GM19025 (cell line): ENCODE data around the gene PRPS2.

ENCODE experiments used
- ATAC-seq: cut with Tn5 transposase; IDR thresholded peaks from one replicate; pipeline ENCODE4 v1.9.1; 2021; ENCODE audit warnings: mild to moderate bottlenecking, low read depth, moderate library complexity; ENCODE audit not compliant: unreplicated experiment

PRPS2 gene

DNA sequence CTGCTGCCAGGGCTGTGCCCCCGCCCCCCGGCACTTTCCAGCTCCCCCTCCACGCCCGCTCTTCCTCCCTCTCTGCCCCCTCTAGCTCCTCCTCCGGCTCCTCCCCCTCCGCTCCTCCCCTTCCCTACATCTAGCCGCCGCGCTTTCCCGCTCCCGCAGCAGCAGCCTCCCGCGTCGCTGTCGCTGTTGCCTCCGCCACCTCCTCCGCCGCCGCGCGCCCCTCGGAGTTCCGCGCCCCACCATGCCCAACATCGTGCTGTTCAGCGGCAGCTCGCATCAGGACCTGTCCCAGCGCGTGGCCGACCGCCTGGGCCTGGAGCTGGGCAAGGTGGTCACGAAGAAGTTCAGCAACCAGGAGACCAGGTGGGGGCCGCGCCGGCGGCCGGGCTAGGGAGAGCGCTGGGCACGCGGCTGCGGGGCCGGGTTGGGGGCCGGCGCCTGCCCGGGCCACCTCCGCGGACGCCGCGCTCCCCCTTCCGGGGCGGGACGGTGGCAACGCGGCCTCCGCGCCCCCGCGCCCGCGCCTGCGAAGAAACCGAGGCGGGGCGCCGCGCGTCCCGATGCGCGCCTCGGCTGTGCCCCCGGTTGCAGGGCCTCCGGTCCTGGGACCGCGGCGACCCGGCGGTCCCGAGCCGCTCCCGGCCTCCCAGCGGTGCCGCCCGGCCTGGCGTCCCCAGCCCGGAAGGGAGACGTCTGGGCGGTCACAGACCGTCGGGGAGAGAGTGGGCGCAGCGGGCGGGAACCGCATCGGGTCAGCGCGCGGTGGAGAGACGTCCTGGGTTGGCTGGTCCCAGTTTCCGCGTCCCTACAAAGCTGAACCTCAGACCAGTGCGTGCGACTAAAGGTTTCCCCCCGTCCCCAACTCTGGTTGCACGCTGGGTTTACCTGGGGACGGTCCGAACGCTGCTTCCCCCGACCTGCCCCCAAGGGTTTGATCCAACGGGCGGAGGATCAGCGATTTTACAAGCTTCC, at the start of gene PRPS2:
TSS of gene PRPS2 (plus strand) at position 156 of the 972 bp plus-strand sequence. CDS start at position 242, 86 bp downstream.
- ATAC-seq: peak; percentile 75

DNA sequence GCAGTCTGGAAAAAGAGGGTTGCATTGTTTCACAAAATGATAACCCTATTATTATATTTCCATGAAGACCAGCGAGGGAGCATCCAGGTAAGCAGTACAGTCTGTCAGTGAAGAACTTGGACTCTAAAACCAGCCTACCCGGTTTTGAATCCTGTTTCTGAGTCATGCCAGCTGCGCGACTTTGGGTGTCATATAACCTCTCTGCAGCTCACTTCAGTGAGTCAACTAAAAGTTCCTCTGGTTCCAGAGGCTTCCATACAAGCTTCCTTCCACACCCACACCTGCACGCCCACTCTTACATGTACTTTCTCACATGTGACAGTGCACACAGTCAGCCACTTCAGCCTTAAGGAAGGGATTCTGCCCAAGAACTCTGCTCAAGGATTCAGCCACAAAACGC, 49.8 kb upstream of the PRPS2 start:
- ATAC-seq: no peak

DNA sequence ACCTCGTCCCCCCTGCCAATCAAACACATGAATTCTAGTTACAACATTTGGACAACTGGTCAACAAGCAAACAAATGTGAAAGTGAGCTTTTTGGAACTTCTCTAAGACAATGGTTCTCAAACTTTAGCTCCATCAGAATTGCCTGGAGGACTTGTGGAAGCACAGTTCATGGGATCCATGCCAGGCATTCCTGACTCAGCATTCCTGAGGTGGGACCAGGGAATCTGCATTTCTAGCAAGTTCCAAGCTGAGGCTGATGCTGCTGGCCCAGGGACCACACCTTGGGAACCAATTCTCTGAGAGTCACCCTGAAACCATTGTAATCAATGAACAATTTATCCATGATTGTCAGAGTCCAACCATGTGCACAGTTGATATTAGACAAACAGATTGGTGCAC, 43.8 kb upstream of the PRPS2 start:
- ATAC-seq: no peak

DNA sequence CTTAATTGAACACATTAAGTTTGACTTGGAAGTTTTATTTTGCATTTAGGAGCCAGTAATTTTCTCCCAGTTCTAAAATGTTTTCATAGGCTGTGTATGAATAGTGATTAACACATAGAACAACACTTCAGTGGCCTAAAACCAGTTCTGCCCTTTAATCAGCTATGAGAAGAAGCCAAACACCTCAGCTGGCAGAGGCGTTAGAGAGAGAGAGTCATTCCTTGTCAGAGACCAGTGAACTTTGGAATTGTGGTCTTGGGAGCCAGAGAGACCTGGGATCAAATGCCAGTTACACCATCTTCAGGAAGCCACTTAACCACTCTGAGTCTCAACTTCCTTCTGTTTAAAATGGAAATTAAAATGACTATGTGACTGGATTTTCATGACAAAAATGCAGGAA, 39.3 kb upstream of the PRPS2 start:
- ATAC-seq: no peak

DNA sequence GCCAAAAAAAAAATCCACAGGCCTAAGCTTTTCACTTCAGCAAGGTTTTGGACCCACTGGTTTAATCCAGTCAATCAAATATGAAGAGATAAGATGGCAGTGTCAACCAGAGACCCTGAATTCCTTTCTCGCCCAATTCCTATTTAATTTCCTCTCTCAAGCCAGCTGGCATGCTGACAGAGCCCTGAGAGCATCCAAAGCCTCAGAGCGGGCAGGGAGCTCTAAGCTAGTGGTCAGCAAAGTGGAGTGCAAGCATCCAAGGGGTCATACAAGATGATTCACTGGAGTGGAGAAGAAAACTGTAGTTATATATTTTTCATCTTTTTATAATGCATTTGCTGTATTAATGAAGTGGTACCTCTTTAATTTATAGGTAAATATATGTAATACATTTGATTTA, 37.8 kb upstream of the PRPS2 start:
- no peak for ATAC-seq

DNA sequence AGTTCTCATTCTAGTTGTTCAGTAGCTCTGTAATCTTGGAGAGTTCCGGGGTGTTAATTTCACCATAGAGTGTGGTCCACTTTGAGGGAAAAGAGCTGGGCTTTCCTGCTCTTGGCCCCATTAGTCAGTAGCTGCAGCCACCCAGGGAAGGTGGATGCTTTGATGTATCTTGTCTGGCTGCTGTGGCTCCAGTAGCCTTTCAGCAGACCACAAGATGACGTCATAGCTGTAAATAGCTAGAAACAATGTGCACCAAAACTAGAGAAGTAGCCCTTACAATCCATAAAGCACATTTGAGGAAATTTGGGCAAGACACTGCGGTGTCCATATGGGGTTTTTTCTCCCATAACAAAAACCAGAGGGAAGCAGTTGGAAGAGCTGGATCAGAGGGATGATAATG, 32.9 kb upstream of the PRPS2 start:
- no peak for ATAC-seq

DNA sequence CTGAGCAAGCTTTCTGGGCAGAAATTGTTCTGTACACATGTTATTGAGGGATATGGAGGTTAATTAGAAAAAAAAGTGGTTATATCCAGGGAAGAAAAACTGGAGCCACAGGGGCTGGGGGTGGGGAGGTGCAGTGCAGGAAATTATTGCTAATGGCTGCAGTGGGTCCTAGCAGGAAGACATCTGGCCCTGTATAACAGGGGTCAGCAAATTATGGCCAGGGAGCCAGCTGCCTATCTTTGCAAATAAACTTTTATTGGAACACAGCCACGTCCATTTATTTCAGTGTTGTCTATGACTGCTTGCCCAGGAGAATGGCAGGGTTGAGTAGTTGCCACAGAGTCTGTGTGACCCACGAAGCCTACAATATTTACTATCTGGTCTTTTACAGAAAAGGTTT, 23.4 kb upstream of the PRPS2 start:
- ATAC-seq: no peak

DNA sequence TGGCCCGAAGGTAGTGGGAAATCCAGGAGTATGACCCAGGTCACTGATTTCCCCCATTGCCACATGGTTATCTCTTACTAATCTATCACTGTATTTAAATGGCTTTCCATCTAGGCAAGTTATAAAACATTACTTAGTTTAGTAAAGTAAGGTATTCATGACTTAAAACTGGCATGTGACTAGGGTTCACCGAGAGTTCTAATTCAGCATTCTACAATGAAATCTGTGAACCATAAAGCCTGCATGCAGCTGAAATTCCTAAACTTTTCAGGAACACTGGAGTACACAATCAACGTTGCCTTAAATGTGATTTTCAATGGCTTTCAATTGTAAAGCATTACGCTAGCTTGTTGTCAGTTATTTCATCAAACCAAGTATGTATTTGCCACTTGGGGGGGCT, 22.7 kb upstream of the PRPS2 start:
- no peak for ATAC-seq

DNA sequence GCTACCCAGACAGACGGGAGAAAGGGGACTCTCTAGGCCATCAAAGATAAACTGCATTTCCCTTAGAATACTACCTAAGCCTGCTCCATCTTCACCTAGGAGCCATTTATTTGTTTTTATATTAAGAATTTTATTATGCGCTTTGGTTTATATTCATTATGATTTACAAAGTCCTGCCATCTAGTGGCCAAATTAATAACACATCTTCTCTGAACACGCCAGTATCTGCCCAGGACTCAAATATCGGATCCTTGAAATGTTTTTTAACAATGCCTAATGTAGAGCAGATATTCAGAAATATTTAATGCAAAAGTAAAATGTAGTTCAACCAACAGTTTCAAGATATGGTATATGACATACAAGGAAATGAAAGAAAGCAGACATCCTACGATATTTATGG, 20.8 kb upstream of the PRPS2 start:
- no peak for ATAC-seq

DNA sequence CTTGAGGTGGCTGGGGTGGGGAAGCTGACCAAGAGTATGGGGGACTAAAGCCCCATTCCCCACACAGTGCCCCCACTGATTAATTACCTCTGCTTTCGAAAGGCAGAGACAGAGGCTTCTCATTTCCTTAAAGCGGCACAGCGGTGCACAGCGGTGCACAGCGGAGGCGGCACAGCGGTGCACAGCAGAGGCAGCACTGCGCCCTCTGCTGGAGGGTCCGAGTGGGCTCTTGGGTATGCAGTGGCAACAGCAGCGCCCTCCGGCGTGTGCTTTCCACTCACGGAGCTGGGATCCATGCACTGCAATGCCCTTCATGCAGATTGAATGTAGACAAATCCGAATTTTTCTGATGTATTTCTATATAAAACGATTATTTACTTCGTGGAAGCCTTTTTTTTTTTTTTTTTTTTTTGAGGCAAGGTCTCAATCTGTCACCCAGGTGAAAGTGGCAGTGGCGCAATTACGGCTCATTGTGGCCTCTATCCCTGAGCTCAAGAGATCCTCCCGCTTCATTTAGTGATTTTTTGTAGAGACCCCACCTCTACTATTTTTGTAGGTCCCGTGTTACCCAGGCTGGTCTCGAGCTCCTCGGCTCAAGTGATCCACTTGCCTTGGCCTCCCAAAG, 19.7 kb upstream of the PRPS2 start:
- ATAC-seq: peak; percentile 57

DNA sequence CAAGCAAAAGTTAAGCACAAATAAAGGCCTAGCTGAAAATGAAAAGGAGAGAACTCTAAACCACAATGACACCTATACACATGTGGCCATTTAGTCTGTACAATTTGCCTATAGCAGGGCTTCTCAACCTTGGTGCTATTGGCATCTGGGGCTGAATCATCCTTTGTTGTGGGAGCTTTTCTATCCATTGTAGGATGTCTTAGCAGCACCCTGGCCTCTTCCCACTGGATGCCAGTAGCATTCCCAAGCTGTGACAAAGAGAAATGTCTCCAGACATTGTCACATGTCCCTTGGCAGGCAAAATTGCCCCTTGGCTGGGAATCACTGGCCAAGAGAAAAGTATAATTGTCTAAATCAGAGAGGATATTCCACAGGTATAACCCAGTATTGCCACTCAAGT, 13.5 kb upstream of the PRPS2 start:
- ATAC-seq: no peak

DNA sequence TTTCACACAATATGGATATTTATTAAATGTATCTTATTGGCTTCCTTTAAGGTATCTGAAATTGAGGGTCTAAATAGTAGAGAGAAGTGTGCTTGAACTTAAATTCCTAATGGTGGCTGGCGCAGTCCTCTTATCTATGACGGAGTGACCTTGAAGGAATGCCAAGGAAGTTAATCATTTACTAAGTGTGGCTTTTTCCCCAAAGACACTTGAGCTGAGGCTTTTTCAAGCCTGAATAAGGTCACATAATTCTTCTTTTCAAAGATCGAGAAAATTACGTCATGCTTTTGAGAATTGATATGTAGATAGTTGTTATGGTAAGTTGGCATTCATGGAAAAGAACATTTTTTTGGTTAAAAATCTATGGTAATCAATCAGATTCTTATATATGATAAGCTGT, 11.7 kb upstream of the PRPS2 start:
- no peak for ATAC-seq

DNA sequence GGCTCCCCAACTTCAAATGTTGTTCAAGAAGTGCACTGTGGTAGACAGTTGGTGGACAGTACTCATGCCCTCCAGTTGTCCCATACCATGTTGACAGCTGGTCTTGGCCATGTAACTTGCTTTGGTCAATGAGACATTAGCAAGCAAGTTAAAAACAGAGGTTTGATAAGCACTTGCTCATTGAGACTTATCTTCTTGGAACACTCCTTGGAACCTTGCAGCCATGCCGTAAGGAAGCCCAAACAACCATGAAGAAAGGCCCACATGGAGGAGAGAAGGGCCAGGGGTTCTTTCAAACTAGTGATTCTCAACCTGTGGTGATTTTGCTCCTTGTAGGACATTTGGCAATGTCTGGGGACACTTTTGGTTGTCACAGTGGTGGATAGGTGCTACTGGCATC, 2.6 kb upstream of the PRPS2 start:
- no peak for ATAC-seq

DNA sequence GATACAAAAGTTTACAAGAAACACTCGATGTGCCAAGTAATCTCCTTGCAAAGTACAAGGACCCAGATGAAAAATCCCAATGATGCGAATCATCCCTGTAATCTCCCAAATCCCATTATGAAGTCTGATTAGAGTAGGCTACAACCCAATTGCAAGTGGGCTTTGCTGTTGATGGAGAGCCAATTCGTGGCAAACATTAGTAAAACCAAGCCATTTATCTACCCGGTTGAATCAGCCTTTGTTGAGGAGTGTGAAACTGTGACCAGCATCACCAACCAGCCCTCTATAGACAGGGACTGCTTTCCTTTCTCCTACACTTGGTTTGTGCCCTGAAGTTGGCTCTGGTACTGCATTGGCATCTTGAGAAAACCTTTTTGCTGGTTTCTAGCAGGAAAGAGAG, 1.2 kb upstream of the PRPS2 start:
- no peak for ATAC-seq

DNA sequence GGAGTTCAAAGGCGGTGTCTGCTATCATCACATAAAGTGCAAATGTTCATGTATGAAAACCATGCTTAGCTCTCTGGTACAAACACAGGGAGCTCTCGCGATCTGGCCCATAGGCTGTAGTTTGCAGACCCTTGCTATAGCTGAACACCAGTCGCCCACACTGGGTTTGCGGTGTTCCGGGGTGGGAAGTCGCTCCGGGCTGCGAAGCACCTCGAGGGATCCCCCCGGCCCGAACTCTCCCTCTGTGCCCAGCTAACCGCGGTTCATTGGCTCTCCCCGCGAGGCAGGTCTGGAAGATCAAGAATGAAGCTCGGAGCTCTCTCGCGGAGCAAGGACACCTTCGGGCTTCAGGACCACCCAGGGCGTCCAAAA, 341 bp upstream of the PRPS2 start:
- ATAC-seq: peak; percentile 13

DNA sequence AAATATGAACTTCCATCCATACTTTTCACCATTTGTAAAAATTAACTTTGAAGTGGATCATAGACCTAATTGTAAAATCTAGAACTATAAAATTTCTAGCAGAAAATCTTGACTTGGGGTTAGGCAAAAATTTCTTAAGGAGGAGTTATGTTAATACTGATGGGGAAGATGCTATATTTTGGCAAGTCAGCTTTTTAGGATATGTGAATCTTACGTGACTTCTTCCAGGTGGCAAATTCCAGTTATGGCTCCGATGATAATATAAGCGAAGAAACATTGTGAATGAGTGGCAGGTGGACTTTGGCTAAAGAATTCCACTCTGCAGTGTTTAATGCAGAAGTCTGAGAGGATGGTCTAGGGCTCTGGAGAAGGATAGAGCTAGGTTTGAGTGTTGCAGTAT, 1.5 kb downstream of the PRPS2 start:
- ATAC-seq: no peak

DNA sequence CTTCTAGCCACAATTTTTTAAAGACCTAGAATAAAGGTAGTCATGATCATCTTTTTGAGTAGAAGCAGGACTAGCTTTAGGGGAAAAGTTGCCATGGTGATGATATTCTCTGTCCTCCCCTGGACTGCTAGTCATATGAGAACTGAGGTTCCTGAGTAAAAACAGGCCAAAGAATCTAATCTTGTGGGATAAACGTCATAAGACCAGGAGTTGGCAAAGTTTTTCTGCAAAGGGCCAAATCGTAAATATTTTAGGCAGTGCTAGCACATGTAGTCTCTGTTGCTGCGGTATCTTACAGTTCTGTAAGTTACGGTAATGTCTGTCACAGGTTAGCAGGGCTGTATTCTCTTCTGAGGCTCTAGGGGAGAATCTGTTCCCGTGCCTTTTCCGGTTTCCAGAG, 3.4 kb downstream of the PRPS2 start:
- no peak for ATAC-seq

DNA sequence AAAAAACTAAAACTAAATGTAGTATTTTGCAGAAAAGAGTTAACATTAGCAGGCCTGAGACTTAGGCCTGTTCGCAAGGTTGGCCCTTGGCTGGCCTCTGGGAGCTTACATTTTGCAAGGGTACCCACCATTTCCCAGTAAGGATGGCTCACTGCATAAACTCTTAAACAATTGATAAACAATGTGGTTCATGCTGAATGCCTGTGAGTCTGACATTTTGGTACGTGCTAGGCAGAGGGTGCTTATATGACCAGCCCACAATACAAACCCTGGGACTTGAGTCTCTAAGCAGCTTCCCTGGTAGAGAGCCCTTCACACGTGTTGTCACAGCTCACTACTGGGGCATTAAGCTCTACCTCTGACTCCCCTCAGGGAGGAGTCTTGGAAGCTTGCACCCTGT, 7.4 kb downstream of the PRPS2 start:
- ATAC-seq: no peak

DNA sequence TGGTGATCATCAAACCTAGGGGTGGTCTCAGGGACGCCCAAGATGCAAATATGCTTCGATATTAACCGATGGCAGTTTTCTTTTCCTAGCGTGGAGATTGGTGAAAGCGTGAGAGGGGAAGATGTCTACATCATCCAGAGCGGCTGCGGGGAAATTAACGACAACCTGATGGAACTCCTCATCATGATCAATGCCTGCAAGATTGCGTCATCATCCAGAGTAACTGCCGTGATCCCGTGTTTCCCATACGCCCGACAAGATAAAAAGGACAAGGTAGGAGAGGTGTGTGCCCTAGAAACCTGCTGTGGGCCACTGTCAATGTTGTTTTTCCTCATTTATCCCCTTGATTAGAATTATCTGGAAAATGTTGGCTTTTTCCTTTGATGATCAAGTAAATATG, 7.9 kb downstream of the PRPS2 start:
- ATAC-seq: no peak

DNA sequence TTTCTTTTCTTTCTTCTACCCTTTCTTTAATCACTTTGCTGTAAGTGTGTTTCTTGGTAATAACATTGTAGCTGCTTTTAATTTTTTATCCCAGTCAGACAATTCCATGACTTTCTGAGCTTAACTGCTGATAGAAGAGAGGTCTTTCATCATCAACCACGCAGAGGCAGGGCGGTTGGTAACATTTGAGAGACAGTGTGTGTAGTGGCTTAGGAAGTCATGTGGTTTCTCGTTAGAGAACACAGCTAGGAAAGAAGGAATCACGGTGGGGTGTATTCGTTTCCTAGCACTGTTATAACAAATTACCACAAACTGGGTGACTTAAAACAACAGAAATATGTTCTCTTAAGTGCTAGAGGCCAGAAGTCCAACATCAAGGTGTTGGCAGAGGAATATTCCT, 11.5 kb downstream of the PRPS2 start:
- no peak for ATAC-seq

DNA sequence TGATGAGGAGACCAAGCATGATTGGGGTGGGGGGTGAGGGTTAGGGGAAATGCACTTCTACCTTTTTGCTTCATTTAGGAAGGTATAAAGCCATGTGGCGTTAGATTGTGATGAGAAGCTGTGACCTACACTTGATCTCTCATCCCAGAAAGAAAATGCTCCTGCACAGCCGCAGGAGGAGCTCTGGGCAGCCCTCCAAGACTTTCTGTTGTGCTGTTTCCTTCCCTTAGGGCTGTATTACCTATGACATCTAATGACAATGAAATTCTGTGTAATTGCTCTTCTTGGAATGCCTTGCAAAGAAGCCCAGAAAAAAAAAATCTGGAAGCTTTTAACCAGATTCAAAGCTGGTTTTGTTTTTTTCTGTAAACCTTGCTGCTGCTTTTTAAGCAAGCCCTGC, 13.4 kb downstream of the PRPS2 start:
- no peak for ATAC-seq

DNA sequence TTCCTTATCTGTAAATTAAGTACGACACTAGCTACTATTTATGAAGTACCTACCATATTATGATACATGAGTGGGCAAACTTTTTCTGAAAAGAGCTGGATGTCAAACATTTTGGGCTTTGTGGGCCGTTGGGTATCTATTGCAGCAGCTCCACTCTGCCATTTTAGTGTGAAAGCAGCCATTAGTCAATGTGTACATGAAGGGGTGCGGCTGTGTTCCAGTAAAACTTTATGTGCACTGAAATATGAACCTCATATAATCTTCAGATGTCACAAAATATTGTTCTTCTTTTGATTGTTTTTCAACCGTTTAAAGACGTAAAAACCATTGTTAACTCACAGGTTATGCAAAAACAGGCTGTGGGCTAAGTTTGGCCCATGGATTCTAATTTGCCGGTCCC, 14.1 kb downstream of the PRPS2 start:
- ATAC-seq: no peak
